IPS DF 19.7 (cell line): ENCODE results near the gene ZNF513.
"Not testable (repeated sequence)": the region's sequence is repeated elsewhere in the genome, so short reads cannot be mapped to it uniquely, and the experiment has no call there.

ENCODE experiments used
- DNase-seq: peaks from one replicate; pipeline ENCODE4 v3.0.0-alpha.2; 2013; ENCODE audit warnings: low read depth, low spot score

Gene ZNF513, protein sequence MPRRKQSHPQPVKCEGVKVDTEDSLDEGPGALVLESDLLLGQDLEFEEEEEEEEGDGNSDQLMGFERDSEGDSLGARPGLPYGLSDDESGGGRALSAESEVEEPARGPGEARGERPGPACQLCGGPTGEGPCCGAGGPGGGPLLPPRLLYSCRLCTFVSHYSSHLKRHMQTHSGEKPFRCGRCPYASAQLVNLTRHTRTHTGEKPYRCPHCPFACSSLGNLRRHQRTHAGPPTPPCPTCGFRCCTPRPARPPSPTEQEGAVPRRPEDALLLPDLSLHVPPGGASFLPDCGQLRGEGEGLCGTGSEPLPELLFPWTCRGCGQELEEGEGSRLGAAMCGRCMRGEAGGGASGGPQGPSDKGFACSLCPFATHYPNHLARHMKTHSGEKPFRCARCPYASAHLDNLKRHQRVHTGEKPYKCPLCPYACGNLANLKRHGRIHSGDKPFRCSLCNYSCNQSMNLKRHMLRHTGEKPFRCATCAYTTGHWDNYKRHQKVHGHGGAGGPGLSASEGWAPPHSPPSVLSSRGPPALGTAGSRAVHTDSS

GRCh38 chr2:27380626-27381545, at the start of gene ZNF513:
Gene ZNF513, minus strand, starts transcription at chr2:27380734. Its CDS starts 208 bp downstream, at chr2:27380526.
- peak; percentile 82 for DNase-seq

GRCh38 chr2:27428978-27429541, 48.5 kb upstream of the ZNF513 start:
- DNase-seq, result no peak

GRCh38 chr2:27428213-27428977, 47.9 kb upstream of the ZNF513 start, which contains the start of gene NRBP1:
Gene NRBP1, plus strand, starts transcription at chr2:27428631. Its CDS starts 4,643 bp downstream, at chr2:27433274.
- DNase-seq, result peak; percentile 59

DNA sequence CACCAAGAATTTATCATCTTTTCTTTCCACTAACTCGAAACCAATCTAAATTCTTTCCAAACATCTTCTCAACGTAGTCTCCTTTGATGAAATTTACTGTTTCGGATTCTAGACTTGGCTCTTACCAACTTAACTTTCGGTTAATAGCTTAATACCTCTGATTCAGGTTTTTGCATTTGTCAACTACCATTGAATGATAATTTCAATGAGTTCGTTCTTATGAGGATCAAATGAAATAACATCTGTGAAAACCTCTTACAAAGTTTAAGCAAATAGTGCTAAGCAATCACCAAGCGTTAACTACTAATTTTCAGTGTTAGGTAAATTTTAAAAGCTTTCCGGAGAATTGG, 47.3 kb upstream of the ZNF513 start:
- DNase-seq, result no peak

DNA sequence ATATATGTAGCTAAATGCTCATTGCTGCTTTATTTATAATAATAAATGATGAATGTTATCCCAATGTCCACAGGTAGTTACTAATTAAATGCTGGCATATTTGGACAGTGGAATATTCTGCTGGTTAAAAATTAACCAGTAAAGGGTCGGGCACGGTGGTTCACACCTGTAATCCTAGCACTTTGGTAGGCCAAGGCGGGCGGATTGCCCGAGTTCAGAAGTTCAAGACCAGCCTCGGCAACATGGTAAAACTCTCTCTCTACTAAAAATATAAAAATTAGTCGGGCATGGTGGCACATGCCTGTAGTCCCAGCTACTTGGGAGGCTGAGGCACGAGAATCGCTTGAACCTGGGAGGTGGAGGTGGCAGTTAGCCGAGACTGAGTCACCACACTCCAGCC, 44.5 kb upstream of the ZNF513 start:
- not testable (repeated sequence) for DNase-seq

GRCh38 chr2:27422958-27423357, 42.4 kb upstream of the ZNF513 start:
- DNase-seq, result no peak

- no peak for DNase-seq
Observed at GRCh38 chr2:27421660-27422250, 41.2 kb upstream of the ZNF513 start.

- DNase-seq, result no peak
Observed at GRCh38 chr2:27420996-27421395, 40.5 kb upstream of the ZNF513 start.

DNA sequence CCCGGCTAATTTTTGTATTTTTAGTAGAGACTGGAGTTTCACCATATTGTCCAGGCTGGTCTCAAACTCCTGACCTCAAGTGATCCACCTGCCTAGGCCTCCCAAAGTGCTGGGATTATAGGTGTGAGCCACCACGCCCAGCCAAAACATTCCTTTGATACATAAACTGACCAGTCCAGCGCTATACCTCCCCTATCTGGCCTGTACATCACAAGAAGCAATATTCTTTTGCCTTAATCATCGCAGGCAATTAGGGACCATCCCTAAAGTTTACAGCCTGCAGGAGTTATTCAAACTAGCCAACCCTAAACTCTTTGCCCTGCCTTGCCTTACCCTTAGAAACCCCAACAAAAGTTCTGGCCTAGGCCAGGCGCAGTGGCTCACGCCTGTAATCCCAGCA, 35.6 kb upstream of the ZNF513 start:
- no peak for DNase-seq

GRCh38 chr2:27412419-27413152, 32.1 kb upstream of the ZNF513 start:
- DNase-seq, result no peak

GRCh38 chr2:27409321-27410073, 29.0 kb upstream of the ZNF513 start, which contains the start of gene PPM1G:
Gene PPM1G, minus strand, starts transcription at chr2:27409591. Its CDS starts 169 bp downstream, at chr2:27409422.
- DNase-seq, result peak; percentile 69

DNA sequence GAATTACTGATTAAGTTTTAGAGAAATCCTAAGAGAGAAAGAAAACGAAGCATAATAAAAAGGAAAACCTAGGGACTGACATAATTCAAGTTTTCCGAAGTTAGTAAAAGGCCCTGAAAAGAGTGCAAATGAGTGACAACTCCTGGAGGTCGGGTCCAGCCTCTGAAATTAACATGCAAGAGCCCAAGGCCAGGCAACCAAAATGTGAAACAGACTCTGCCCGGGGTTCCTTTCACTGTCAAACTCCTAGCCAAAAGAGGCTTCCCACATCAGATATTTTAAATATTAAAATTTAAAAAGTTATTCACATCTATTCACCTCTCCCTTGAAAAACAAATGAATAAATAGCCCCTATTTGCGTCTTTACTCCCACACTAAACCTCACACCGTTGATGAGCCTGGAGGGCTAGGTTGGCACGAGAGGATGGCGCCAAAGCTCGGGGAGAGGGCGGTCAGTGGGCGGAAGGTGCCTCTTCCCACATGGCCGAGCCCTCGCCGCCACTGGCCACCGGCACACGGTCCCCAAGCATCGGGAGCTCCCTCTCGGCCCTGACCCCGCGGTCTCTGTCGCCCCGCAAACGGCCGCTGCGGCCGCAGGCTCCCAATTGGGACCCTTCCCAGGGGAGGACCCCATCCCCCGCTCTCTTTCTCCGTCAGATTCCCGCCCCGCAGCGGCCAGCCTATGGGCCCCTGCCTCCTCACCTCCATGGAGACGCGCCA, 28.2 kb upstream of the ZNF513 start:
- DNase-seq, result no peak

DNA sequence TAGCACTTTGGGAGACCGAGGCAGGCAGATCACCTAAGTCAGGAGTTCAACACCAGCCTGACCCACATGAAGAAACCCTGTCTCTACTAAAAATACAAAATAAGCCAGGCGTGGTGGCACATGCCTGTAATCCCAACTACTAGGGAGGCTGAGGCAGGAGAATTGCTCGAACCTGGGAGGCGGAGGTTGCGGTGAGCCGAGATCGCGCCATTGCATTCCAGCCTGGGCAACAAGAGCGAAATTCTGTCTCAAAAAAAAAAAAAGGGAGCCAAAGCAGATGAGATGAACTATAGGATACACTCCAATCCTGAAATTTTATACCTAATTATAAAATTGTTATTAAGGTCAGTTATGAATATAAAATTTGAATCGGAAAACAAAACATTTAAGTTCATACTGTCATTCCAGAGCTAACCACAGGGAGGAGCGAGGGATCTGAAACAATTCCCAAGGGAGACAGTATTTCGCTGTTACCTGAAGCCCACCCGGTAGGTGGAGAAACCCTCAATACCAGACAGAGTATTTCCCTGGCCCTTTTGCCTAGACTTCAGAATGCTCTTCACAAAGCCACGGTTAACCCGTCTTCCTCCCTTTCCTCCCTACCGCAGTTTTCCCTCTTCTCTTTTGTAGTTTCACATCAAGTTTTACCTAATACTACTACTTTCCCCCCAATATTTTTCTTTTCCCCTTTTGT, 27.4 kb upstream of the ZNF513 start:
- DNase-seq, result peak; percentile 54

- DNase-seq, result no peak
Observed at GRCh38 chr2:27400348-27401135, 20.0 kb upstream of the ZNF513 start.

DNA sequence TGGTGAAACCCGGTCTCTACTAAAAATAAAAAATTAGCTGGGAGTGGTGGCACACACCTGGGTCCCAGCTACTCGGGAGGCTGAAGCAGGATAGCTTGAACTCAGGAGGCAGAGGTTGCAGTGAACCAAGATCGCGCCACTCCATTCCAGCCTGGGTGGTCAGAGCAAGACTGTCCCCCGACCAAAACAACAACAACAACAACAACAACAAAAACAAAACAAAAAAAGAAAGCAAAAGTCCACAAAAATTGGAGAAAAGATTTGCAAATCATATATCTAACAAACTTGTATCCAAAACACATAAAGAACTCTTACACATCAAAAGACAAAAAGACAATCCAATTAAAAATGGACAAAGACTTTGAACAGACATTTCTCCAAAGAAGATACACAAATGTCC, 18.4 kb upstream of the ZNF513 start:
- DNase-seq, result no peak

- DNase-seq, result no peak
Observed at GRCh38 chr2:27393225-27393624, 12.7 kb upstream of the ZNF513 start.
